Trophoblast cell (in vitro differentiated cells and primary cell): ENCODE results near the gene SRGAP2B.
"Not testable (repeated sequence)": the region's sequence is repeated elsewhere in the genome, so short reads cannot be mapped to it uniquely, and the experiment has no call there.

ENCODE experiments used
- DNase-seq, 2 donors: peaks; one replicate each; pipeline ENCODE4 v3.0.0-alpha.2; 2016
- H2AFZ ChIP-seq: 2 replicates; pipeline ENCODE4 v1.6.1; 2013; ENCODE audit warnings: low read length, moderate library complexity, mild to moderate bottlenecking; ENCODE audit not compliant: insufficient read depth, poor library complexity
- H2AK5ac ChIP-seq: 2 replicates; pipeline ENCODE4 v1.6.1; 2013; ENCODE audit warnings: mild to moderate bottlenecking, low read length
- H2BK120ac ChIP-seq: 2 replicates; pipeline ENCODE4 v1.6.1; 2013; ENCODE audit warnings: low read length, mild to moderate bottlenecking, moderate library complexity; ENCODE audit not compliant: insufficient read depth, poor library complexity
- H2BK12ac ChIP-seq: 2 replicates; pipeline ENCODE4 v1.6.1; 2013; ENCODE audit warnings: mild to moderate bottlenecking, low read length, moderate library complexity
- H2BK5ac ChIP-seq: 2 replicates; pipeline ENCODE4 v1.6.1; 2013; ENCODE audit warnings: low read length, low read depth, moderate library complexity, mild to moderate bottlenecking; ENCODE audit not compliant: poor library complexity
- H3K14ac ChIP-seq: 2 replicates; pipeline ENCODE4 v1.6.1; 2013; ENCODE audit warnings: mild to moderate bottlenecking, low read length
- H3K18ac ChIP-seq: 2 replicates; pipeline ENCODE4 v1.6.1; 2013; ENCODE audit warnings: mild to moderate bottlenecking, low read length
- H3K23ac ChIP-seq: 2 replicates; pipeline ENCODE4 v1.6.1; 2013; ENCODE audit warnings: low read length
- H3K27ac ChIP-seq: 2 replicates; pipeline ENCODE4 v1.5.1; 2013; ENCODE audit warnings: low read depth, mild to moderate bottlenecking, inconsistent platforms, low read length, moderate library complexity
- H3K27me3 ChIP-seq: 2 replicates; pipeline ENCODE4 v1.6.1; 2013; ENCODE audit warnings: inconsistent platforms, mild to moderate bottlenecking, low read length, moderate library complexity; ENCODE audit not compliant: insufficient read depth
- H3K36me3 ChIP-seq, 2 experiments: 1 replicate in 1 of 2; 2 replicates in 1 of 2; pipeline ENCODE4 v1.6.1; 2013; ENCODE audit warnings: low read length in 2 of 2, mild to moderate bottlenecking in 2 of 2, moderate library complexity in 1 of 2; ENCODE audit not compliant: insufficient read depth in 2 of 2, control insufficient read depth in 1 of 2
- H3K4ac ChIP-seq: 2 replicates; pipeline ENCODE4 v1.6.1; 2013; ENCODE audit warnings: low read depth, mild to moderate bottlenecking, low read length, moderate library complexity
- H3K4me1 ChIP-seq, 2 experiments: 1 replicate in 1 of 2; 2 replicates in 1 of 2; pipeline ENCODE4 v1.6.1; 2013; ENCODE audit warnings: low read length in 2 of 2, mild to moderate bottlenecking in 2 of 2, moderate library complexity in 1 of 2; ENCODE audit not compliant: insufficient read depth in 2 of 2, control insufficient read depth in 1 of 2
- H3K4me2 ChIP-seq: 2 replicates; pipeline ENCODE4 v1.6.1; 2013; ENCODE audit warnings: inconsistent platforms, mild to moderate bottlenecking, low read length, moderate library complexity
- H3K4me3 ChIP-seq: 2 replicates; pipeline ENCODE4 v1.5.1; 2013; ENCODE audit warnings: mild to moderate bottlenecking, low read depth, low read length, inconsistent platforms
- H3K79me1 ChIP-seq: one replicate; pipeline ENCODE4 v1.6.1; 2013; ENCODE audit warnings: low read length
- H3K79me2 ChIP-seq: 2 replicates; pipeline ENCODE4 v1.6.1; 2013; ENCODE audit warnings: low read length, mild to moderate bottlenecking; ENCODE audit not compliant: control insufficient read depth, insufficient read depth, poor library complexity
- H3K9ac ChIP-seq: 2 replicates; pipeline ENCODE4 v1.6.1; 2013; ENCODE audit warnings: mild to moderate bottlenecking, low read length
- H3K9me3 ChIP-seq: 2 replicates; pipeline ENCODE4 v1.6.1; 2013; ENCODE audit warnings: low read depth, mild to moderate bottlenecking, control low read depth, inconsistent platforms, low read length; ENCODE audit not compliant: insufficient read depth
- H4K12ac ChIP-seq: 2 replicates; pipeline ENCODE4 v1.6.1; 2013; ENCODE audit warnings: low read depth, mild to moderate bottlenecking, low read length, moderate library complexity
- H4K8ac ChIP-seq: 2 replicates; pipeline ENCODE4 v1.6.1; 2013; ENCODE audit warnings: low read depth, mild to moderate bottlenecking, low read length, moderate library complexity
- H4K91ac ChIP-seq: one replicate; pipeline ENCODE4 v1.6.1; 2013; ENCODE audit warnings: low read depth, mild to moderate bottlenecking, low read length, moderate library complexity
- WGBS: extraction: QIAGEN DNeasy Blood & Tissue Kit; methylation state at CpG from one replicate; pipeline ENCODE4 v1.1.7; 2013; ENCODE audit warnings: missing lambda C conversion rate; ENCODE audit not compliant: insufficient read length, insufficient coverage; ENCODE audit errors: extremely low coverage; 5-methylcytosine and 5-hydroxymethylcytosine counted together

SRGAP2B gene

DNA sequence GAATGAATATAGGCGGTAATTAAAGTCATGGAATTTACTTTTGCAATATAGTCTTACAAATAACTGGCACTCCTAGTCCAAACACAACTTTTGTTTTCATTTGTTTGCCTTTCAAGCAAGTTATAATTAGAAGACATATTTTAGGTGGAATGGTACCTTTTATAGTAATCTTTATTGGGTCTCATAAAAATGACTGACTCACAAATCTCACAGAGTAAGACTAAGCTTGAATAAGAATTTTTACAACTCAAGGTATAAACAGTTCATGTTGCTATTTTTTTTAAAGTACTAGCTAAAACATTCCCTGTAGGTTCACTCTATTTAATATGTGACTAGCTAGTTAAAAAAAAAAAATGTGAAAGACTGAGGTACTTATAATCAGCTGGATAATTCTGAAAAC is 6.6 kb upstream of the SRGAP2B start:
- not testable (repeated sequence) for H3K27ac ChIP-seq, H4K12ac ChIP-seq, H3K4me1 ChIP-seq, H3K14ac ChIP-seq, H3K79me1 ChIP-seq, H2AK5ac ChIP-seq, H3K18ac ChIP-seq, H3K23ac ChIP-seq, H4K91ac ChIP-seq, H2BK5ac ChIP-seq, H3K9ac ChIP-seq, H2AFZ ChIP-seq, H3K4me3 ChIP-seq, H2BK120ac ChIP-seq, H4K8ac ChIP-seq, H2BK12ac ChIP-seq, DNase-seq, H3K4ac ChIP-seq, H3K36me3 ChIP-seq, H3K4me2 ChIP-seq, H3K79me2 ChIP-seq, H3K27me3 ChIP-seq, H3K9me3 ChIP-seq
- no CpG with 5 or more reads among the region's 1 CpG for WGBS

GRCh38 chr1:145094655-145095211 is 395 bp downstream of the SRGAP2B start:
- not testable (repeated sequence) for H4K12ac ChIP-seq, H2AFZ ChIP-seq, H3K9me3 ChIP-seq, H3K4me2 ChIP-seq, H3K79me1 ChIP-seq, H2BK12ac ChIP-seq, H3K18ac ChIP-seq, H3K9ac ChIP-seq, H3K4me1 ChIP-seq, H3K79me2 ChIP-seq, H4K91ac ChIP-seq, H3K4ac ChIP-seq, H3K27ac ChIP-seq, H2BK120ac ChIP-seq, H2BK5ac ChIP-seq, H3K27me3 ChIP-seq, H3K36me3 ChIP-seq, H2AK5ac ChIP-seq, DNase-seq, H3K14ac ChIP-seq, H3K23ac ChIP-seq, H4K8ac ChIP-seq
- WGBS = no CpG with 5 or more reads among the region's 46 CpGs
- peak overlapping the region; percentile 69 for H3K4me3 ChIP-seq

DNA sequence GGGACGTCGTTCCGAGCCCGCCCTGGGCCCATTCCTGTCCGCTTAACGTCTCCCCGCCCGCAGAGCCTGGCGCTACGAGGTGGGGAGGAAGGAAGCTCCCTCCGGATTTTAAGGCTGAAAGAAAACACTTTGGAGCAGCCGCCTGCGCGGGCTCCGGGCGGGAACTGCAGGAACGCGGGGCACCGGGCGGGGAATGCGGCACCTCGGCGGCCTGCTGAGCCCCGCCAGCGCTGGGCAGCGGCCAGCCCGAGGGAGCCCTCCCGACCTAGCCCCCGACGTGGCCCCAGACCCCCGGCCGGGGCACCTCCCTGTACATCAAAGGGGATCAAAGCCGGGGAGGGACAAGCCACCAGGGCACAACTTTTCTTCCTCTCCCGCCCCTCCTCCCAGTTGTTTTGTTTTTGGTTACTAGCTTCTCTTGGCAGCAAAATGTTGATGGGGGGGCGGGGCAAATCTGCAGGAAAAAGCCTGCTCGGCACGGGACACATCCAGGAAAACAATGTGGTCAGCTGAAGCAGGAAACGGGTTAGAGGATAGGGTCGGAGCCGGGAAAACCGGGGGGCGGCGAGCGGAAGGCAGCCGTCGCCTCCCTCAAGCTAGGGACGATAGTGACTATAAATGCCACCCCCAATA is 1.5 kb downstream of the SRGAP2B start:
- H3K23ac ChIP-seq, H3K9ac ChIP-seq, H2BK5ac ChIP-seq, H2BK120ac ChIP-seq, H4K12ac ChIP-seq, H3K79me1 ChIP-seq, H3K36me3 ChIP-seq, H3K18ac ChIP-seq, H3K4me1 ChIP-seq, H2AK5ac ChIP-seq, H4K91ac ChIP-seq, H2AFZ ChIP-seq, H3K14ac ChIP-seq, H3K9me3 ChIP-seq, H3K79me2 ChIP-seq, H2BK12ac ChIP-seq, H3K27me3 ChIP-seq, H3K4ac ChIP-seq: not testable (repeated sequence)
- H4K8ac ChIP-seq = peak overlapping the region; percentile 47
- DNase-seq = peak; percentile 2 to 23
- peak overlapping the region; percentile 63 for H3K4me2 ChIP-seq
- peak overlapping the region; percentile 78 for H3K27ac ChIP-seq
- peak overlapping the region; percentile 72 for H3K4me3 ChIP-seq
- no CpG with 5 or more reads among the region's 47 CpGs for WGBS

DNA sequence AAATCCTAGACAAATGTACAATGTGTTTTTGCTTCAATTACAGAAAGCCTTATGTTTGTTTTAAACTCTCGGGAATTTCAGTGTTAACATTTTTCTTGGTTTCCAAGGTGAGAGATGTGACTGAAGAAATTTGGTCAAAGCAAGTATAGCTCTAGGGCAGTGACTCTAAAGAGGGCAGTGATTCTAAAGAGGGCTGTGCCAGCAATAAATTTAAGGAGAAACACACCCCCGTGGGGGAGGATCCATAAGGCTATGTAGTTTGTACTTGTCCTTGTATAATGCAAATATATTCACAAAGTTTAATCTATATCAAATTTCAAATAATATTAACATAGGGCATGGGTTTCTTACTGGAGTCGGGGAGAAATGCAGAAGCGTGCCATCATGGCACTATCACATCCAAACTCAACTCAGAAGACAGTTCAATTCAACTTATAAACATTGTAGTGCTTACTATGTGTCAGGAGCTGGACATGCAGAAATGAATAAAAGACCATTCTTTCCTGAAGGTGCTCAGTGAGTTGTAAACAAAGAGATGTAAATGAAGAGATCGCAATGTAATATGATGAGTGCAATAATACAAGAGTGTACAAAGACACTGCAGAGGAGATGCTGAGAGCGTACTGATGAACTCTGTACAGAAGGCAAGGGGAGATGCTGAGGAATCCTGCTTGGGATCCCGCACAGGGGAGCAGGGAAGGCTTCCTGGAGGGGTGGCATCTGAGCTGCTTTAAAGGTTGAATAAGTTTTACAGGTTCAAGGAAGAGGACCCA is 12.5 kb downstream of the SRGAP2B start:
- H2BK120ac ChIP-seq, H3K4me2 ChIP-seq, H4K12ac ChIP-seq, H4K8ac ChIP-seq, H3K4ac ChIP-seq, H3K79me2 ChIP-seq, H3K36me3 ChIP-seq, H3K79me1 ChIP-seq, H3K9me3 ChIP-seq, H3K9ac ChIP-seq, H3K14ac ChIP-seq, H2AFZ ChIP-seq, H3K18ac ChIP-seq, H2BK12ac ChIP-seq, H3K27ac ChIP-seq, H2AK5ac ChIP-seq, H3K23ac ChIP-seq, DNase-seq, H2BK5ac ChIP-seq, H3K27me3 ChIP-seq, H3K4me3 ChIP-seq, H3K4me1 ChIP-seq, H4K91ac ChIP-seq: not testable (repeated sequence)
- no CpG with 5 or more reads among the region's 7 CpGs for WGBS
